Measurements from ENCODE around the gene PRRT3. TPM values are rescaled to one million over a fixed set of nuclear protein-coding genes. Genes with fewer than 3 reads are reported as not detected.
"Not testable (repeated sequence)": the region's sequence is repeated elsewhere in the genome, so short reads cannot be mapped to it uniquely, and the experiment has no call there.

The PRRT3 gene
- polyA plus RNA-seq, 1 donor: 2.0 TPM

- no peak for DNase-seq
Measured at GRCh38 chr3:9897408-9898372, 54.5 kb downstream of the PRRT3 start.

DNA sequence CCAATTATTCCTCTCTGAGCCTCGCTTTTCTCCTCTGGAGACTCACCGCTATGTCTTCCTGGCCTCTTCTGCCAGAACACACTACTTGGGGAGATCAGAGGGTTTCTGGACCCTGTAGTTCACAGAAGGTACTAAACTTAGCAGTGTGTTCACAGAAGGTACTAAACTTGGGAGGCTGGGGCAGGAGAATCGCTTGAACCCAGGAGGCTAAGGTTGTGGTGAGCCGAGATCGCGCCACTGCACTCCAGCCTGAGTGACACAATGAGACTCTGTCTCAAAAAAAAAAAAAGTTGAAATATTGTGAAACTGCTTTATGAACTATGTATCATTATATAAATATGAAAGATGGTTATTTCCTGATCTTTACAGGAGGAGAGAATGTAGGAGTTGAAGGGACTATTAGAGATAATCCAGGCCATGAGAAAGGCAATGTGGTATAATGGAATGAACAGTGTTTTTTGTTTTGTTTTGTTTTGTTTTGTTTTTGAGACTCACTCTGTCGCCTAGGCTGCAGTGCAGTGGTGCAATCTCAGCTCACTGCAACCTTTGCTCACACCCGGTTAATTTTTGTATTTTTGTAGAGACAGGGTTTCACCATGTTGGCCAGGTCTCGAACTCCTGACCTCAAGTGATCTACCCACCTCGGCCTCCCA, 55.3 kb downstream of the PRRT3 start:
- not testable (repeated sequence) for DNase-seq

GRCh38 chr3:9895715-9896114, 56.5 kb downstream of the PRRT3 start:
- DNase-seq: not testable (repeated sequence)

Other genes with a start within 250 kb of the PRRT3 start
- not detected for gene CPNE9, start 248.6 kb downstream of the PRRT3 start, polyA plus RNA-seq (ENCODE audit: insufficient read length)
- 13.3 TPM for gene BRPF1, start 220.7 kb downstream of the PRRT3 start, polyA plus RNA-seq (ENCODE audit: insufficient read length)
- 33.1 TPM for gene OGG1, start 202.5 kb downstream of the PRRT3 start, polyA plus RNA-seq (ENCODE audit: insufficient read length)
- 17.4 TPM for gene CAMK1, start 182.5 kb downstream of the PRRT3 start, polyA plus RNA-seq (ENCODE audit: insufficient read length)
- 68.8 TPM for gene TADA3, start 159.9 kb downstream of the PRRT3 start, polyA plus RNA-seq (ENCODE audit: insufficient read length)
- 73.9 TPM for gene ARPC4, start 159.3 kb downstream of the PRRT3 start, polyA plus RNA-seq (ENCODE audit: insufficient read length)
- gene TTLL3, start 142.1 kb downstream of the PRRT3 start, polyA plus RNA-seq (ENCODE audit: insufficient read length): 37.3 TPM
- gene RPUSD3, start 108.4 kb downstream of the PRRT3 start, polyA plus RNA-seq (ENCODE audit: insufficient read length): 31.2 TPM
- 2.7 TPM for gene CIDEC, start 72.2 kb downstream of the PRRT3 start, polyA plus RNA-seq (ENCODE audit: insufficient read length)
- 31.6 TPM for gene JAGN1, start 61.8 kb downstream of the PRRT3 start, polyA plus RNA-seq (ENCODE audit: insufficient read length)
- gene IL17RE, start 49.6 kb downstream of the PRRT3 start, polyA plus RNA-seq (ENCODE audit: insufficient read length): 3.1 TPM
- 16.8 TPM for gene IL17RC, start 35.3 kb downstream of the PRRT3 start, polyA plus RNA-seq (ENCODE audit: insufficient read length)
- gene CRELD1, start 18.6 kb downstream of the PRRT3 start, polyA plus RNA-seq (ENCODE audit: insufficient read length): 40.3 TPM
- gene EMC3, start 34.4 kb upstream of the PRRT3 start, polyA plus RNA-seq (ENCODE audit: insufficient read length): 36.2 TPM
- 6.4 TPM for gene FANCD2, start 74.0 kb upstream of the PRRT3 start, polyA plus RNA-seq (ENCODE audit: insufficient read length)
- gene FANCD2OS, start 155.8 kb upstream of the PRRT3 start, polyA plus RNA-seq (ENCODE audit: insufficient read length): not detected
- gene BRK1, start 163.3 kb upstream of the PRRT3 start, polyA plus RNA-seq (ENCODE audit: insufficient read length): 142 TPM
- gene VHL, start 189.4 kb upstream of the PRRT3 start, polyA plus RNA-seq (ENCODE audit: insufficient read length): 47.9 TPM
- 0.86 TPM for gene IRAK2, start 212.5 kb upstream of the PRRT3 start, polyA plus RNA-seq (ENCODE audit: insufficient read length)

Data from hindlimb muscle (tissue), 1 donor.